GM18907 (cell line): ENCODE results near the gene TSKS.

Experiments used
- ATAC-seq: cut with Tn5 transposase; IDR thresholded peaks from one replicate; pipeline ENCODE4 v1.9.1; 2021; ENCODE audit warnings: mild to moderate bottlenecking, moderate library complexity; ENCODE audit not compliant: unreplicated experiment

TSKS gene

DNA sequence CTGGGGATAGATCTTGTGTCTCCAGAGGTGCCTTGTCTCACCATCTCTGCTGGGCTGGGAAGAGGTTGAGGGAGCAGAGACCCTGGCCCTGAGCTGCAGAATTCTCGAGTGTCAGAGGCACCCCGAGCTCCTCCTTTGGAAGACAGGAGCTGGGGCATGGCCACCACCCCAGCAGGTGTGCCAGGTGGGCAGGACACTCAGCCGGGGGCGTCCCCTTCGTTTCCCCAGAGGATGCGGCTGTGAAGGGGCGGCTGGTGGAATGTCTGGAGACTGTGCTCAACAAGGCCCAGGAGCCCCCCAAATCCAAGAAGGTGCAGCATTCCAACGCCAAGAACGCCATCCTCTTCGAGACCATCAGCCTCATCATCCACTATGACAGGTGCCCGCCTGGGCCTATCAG, 35.5 kb upstream of the TSKS start:
- no peak for ATAC-seq

- no peak for ATAC-seq
Measured at GRCh38 chr19:49795615-49796014, 32.5 kb upstream of the TSKS start.

DNA sequence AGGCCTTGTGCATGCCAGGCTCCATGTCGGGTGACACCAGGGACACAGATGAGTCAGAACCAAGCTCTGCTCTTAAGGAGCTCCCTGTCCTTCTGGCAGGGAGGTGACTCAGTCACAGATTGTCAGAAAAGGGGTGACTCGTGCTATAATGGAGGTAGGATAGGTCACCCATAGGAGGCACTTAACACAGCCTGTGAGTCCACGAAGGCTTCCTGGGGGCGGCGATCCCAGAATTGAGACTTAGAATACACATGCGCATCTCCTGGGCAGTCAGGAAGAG, 30.4 kb upstream of the TSKS start:
- no peak for ATAC-seq

GRCh38 chr19:49792829-49793560, 29.9 kb upstream of the TSKS start:
- no peak for ATAC-seq

DNA sequence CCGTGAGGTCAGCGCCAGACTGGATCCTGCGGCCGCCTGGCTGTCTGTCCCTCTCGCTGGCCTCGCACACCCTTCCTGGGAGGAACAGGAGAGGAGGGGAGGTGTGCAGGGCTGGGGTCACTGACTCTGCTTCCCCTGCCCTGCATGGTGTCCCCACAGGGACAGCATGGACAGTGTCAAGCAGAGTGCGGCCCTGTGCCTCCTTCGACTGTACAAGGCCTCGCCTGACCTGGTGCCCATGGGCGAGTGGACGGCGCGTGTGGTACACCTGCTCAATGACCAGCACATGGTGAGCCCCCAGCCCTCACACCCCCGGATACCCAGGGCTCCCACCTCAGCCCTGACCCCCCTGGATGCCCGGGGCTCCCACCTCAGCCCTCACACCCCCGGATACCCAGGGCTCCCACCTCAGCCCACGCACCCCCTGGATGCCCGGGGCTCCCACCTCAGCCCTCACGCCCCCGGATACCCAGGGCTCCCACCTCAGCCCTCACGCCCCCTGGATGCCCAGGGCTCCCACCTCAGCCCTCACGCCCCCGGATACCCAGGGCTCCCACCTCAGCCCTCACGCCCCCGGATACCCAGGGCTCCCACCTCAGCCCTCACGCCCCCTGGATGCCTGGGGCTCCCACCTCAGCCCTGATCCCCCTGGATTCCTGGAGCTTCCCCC, 28.8 kb upstream of the TSKS start:
- ATAC-seq: no peak

DNA sequence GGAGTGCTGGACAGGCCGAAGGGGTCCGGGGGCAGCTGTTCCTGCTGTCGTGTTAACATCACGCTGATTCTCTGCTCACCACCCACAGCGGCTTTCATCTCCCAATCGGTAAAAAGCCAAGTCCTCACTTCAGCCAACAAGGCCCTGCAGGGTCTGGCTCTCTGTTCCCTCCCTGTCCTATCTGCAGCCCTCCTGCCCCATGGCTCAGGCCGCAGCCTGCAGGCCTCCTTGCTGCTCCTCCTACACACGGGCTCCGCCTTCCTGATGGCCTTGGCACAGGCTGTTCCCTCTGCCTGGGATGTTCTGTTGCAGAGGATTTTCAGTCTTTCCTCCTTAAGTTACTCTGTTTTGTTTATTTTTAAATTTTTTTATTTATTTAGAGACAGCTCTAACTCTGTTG, 27.8 kb upstream of the TSKS start:
- ATAC-seq: no peak

GRCh38 chr19:49788857-49789256, 25.8 kb upstream of the TSKS start:
- ATAC-seq: no peak

DNA sequence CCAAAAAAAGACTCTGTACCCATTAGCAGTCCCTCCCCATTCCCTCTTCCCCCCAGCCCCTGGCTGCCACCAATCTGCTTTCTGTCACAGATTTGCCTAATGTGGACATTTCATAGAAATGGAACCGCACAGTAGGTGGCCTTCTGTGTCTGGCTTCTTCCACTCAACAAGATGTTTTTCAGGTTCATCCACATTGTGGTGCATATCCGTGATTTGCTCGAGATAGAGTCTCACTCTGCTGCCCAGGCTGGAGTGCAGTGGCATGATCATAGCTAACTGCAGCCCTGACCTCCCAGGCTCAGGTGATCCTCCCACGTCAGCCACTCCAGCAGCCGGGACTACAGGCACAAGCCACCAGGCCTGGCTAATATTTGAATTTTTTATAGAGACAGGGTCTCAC, 24.6 kb upstream of the TSKS start:
- no peak for ATAC-seq

DNA sequence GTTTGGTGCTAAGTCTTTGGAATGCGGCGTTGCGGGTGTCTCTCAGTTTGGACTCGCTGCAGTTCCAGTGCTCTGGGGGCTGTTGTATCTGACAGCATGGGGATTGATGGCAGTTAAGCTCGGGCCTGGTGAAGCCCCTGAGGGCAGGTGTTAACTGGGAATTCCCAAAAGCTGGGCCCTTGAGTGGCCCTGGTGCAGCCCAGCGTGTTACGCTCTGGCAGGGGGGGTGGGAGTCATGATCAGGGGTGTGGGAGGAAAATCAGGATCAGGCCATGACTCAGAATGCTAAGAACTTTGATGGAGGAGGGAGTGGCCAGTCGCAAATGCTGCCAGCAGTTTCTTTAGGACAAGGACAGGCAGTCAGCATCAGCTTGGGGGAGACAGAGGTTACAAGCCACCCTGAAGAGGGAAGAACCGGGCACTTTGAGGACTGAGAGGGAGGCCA, 23.3 kb upstream of the TSKS start:
- no peak for ATAC-seq

- no peak for ATAC-seq
Measured at GRCh38 chr19:49782515-49782914, 19.4 kb upstream of the TSKS start.

- ATAC-seq: no peak
Measured at GRCh38 chr19:49781394-49781793, 18.3 kb upstream of the TSKS start.

DNA sequence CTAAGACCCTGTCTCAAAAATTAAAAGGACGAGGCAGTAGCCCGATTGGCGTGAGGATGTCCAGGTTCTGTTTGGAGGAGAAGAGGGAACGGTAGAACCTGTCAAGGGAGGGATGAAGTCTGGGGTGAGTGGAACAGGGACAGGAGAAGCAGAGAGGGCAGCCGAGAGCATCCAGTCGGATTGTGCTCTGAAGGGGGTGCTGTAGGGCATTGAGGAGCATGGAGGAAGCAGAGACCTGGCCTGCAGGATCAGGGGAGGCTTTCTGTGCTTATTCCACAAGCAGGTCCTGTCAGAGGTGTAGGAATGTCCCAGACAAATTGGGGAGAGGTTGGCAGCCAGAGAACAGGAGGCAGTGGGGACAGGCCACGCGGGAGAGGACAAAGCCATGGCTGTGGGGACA, 17.8 kb upstream of the TSKS start:
- no peak for ATAC-seq

- ATAC-seq: no peak
Measured at GRCh38 chr19:49779731-49780555, 16.8 kb upstream of the TSKS start.

DNA sequence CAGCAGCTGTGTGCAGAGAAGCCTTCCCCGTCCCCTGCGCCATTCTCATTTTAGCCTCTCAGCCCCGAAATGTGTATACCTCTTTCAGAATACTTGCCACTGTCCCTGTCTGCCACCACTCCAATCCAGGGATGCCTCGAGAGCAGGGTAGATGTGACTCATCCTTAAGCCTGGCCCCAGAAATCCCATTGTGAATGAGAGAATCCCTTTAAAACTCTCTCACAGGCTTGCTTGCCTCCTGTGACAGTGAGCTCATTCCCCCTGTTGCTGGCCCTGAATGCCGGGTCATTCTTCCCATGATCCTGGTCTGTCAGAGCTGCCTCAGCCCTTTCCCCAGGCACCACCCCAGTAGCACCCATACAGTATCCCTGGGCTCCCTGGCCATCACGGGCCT, 13.3 kb upstream of the TSKS start:
- no peak for ATAC-seq

GRCh38 chr19:49775742-49776370, 12.8 kb upstream of the TSKS start:
- ATAC-seq: no peak

- ATAC-seq: no peak
Measured at GRCh38 chr19:49774969-49775368, 11.9 kb upstream of the TSKS start.

DNA sequence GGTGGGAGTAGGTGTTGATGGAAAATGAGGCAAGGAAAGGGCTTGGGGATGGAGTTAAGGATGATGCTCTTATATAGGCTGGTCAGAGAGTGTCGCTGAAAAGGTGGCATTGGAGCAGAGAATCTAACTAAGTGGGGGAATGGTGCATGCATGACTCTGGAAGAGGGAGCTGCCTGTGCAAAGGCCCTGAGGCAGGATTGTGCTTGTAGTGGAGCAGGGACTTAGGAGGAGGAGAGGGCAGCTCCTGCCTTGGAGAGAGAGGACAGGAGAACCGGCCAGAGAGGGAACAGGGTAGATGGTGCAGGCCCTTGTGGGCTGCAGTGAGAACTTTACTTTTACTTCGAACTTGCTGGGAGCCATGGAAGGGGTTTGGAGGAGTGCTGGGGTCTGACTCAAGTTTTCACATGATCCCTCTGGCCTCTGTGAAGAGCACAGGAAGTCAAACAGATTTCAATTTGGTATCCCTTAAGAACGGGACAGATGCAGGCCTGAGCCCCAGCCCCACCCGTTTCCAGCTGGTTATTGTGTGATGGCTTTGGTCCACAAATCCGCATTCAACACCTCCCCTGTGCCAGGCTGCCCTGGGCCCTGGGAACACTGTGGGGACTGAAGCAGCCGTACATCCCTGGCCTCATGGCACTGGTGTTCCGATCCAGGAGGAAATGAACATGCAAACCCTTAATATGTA, 10.7 kb upstream of the TSKS start:
- ATAC-seq: no peak

GRCh38 chr19:49772850-49773432, 9.8 kb upstream of the TSKS start:
- ATAC-seq: no peak

GRCh38 chr19:49771674-49772139, 8.6 kb upstream of the TSKS start:
- ATAC-seq: no peak

GRCh38 chr19:49770529-49770928, 7.4 kb upstream of the TSKS start:
- ATAC-seq: no peak
